Measurements from ENCODE around the gene VAV3. TPM values are rescaled to one million over a fixed set of nuclear protein-coding genes. Genes with fewer than 3 reads are reported as not detected.

VAV3 gene
- total RNA-seq, 1 experiment from 2014 or later = not detected

DNA sequence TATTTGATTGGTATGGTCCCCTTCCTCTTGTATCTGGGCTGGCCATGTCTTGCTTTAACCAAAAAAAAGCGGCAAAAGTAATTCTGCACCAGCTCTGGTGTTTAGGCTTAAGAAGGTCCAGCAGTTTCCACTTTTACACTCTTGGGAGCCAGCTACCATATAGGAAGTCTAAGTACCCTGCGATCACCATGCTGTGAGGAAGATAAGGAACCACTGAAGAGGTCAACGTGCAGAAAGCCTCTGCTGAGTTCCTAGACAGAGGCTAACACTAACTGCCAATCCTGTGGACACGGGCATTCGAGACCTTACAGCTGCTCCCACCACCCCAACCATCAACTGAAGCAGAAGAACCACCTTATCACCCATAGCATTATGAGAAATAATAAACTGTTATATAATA, 331.4 kb downstream of the VAV3 start:
- Histone ChIP-seq H3K9me3 (replicated peaks) (no peaks in the 10 kb centered on the region), H3K4me1 (replicated peaks) (no peaks in the 10 kb centered on the region), H3K27me3 (replicated peaks) (no peaks in the 10 kb centered on the region), H3K4me3 (no peak overlapping the region), H3K36me3 (no peaks in the 10 kb centered on the region), H3K27ac (no peak overlapping the region)
- no peak for DNase-seq (ENCODE audit: low read depth in 1 of 2, low spot score in 2 of 2)

GRCh38 chr1:107626073-107626796, 338.7 kb downstream of the VAV3 start:
- Histone ChIP-seq H3K27me3 (replicated peaks) (no peaks in the 10 kb centered on the region), H3K4me1 (replicated peaks) (no peaks in the 10 kb centered on the region), H3K36me3 (no peaks in the 10 kb centered on the region), H3K9me3 (replicated peaks) (no peaks in the 10 kb centered on the region), H3K27ac (no peak overlapping the region), H3K4me3 (no peak overlapping the region)
- DNase-seq (ENCODE audit: low read depth in 1 of 2, low spot score in 2 of 2) = no peak

DNA sequence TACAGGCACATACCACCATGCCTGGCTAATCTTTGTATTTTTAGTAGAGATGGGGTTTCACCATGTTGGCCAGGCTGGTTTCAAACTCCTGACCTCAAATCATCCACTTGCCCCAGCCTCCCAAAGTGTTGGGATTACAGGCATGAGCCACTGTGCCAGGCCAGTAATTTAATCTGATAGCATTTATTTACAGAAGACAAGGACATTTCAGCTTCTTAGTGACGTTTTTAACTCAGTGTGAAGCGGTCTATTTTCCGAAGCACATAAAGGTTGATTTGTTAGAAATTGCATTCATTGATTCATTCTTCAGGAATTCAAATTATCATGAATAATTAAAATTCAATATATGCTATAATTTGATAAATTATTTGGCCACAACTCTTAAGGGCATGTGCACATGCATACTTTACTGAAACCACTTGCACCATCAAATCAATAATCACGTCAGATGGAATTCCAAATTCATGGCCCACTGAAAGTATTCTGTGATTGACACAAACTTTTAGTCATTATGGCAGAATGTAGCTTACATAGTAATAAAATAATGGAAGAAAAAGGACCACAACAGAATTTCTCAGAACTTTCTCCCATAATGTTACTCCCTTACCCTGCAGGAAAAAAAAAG, 339.5 kb downstream of the VAV3 start:
- H3K27ac ChIP-seq = no peak overlapping the region
- H3K9me3 ChIP-seq (replicated peaks) = no peaks in the 10 kb centered on the region
- no peak overlapping the region for H3K4me3 ChIP-seq
- H3K36me3 ChIP-seq = no peaks in the 10 kb centered on the region
- H3K4me1 ChIP-seq (replicated peaks) = no peaks in the 10 kb centered on the region
- no peak for DNase-seq (ENCODE audit: low read depth in 1 of 2, low spot score in 2 of 2)
- H3K27me3 ChIP-seq (replicated peaks) = no peaks in the 10 kb centered on the region

DNA sequence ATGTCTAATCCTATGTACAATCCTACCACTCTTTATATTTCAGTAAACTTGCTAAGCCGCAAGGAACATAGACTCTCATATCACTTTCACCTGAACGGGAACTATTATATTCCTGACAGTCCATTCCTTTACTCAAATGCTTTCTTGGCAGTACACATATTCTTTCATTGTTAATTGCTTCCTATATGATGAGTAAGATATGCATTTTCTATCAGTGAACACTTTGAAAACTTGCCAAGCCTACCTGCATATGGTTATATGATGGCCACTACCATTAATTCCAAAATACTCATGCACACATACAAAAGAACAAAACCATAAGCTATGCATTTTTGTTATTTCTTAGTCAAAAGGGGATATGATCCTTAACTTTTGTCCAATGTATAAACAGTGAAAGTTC, 341.5 kb downstream of the VAV3 start:
- Histone ChIP-seq H3K9me3 (replicated peaks) (no peaks in the 10 kb centered on the region), H3K4me3 (no peak overlapping the region), H3K27ac (no peak overlapping the region), H3K36me3 (no peaks in the 10 kb centered on the region), H3K27me3 (replicated peaks) (no peaks in the 10 kb centered on the region), H3K4me1 (replicated peaks) (no peaks in the 10 kb centered on the region)
- no peak for DNase-seq (ENCODE audit: low read depth in 1 of 2, low spot score in 2 of 2)

GRCh38 chr1:107622966-107623365, 342.0 kb downstream of the VAV3 start:
- DNase-seq (ENCODE audit: low read depth in 1 of 2, low spot score in 2 of 2) = no peak
- Histone ChIP-seq H3K4me1 (replicated peaks) (no peaks in the 10 kb centered on the region), H3K36me3 (no peaks in the 10 kb centered on the region), H3K27me3 (replicated peaks) (no peaks in the 10 kb centered on the region), H3K4me3 (no peak overlapping the region), H3K9me3 (replicated peaks) (no peaks in the 10 kb centered on the region), H3K27ac (no peak overlapping the region)

- no peaks in the 10 kb centered on the region for H3K4me1 ChIP-seq (replicated peaks)
Observed at GRCh38 chr1:107622535-107622934, 342.4 kb downstream of the VAV3 start.

DNA sequence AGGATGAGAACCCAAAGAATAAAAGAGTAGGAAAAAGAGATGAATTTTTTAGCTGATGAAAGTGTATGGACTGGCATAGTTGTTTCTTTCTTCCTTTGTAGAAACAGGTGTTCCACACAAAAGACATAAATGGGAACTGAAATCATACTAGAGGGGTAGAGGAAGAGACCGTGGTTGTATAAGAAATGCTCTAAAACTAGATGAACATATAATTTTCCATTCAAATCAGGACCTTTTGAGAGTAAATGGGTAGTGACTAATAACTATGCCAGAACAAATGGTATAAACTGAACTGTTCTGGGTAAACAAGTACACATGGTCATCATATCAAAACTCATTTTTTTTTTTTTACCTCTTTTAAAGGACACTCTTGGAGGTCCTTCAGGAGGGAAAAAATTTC, 344.2 kb downstream of the VAV3 start:
- Histone ChIP-seq H3K27ac (no peak overlapping the region), H3K4me1 (replicated peaks) (no peaks in the 10 kb centered on the region), H3K9me3 (replicated peaks) (no peaks in the 10 kb centered on the region), H3K4me3 (no peak overlapping the region), H3K27me3 (replicated peaks) (no peaks in the 10 kb centered on the region; the same call in 1 of the 2 replicates), H3K36me3 (no peaks in the 10 kb centered on the region)
- DNase-seq (ENCODE audit: low read depth in 1 of 2, low spot score in 2 of 2) = no peak

More at GRCh38 chr1:107622535-107622934, 342.4 kb downstream of the VAV3 start:
- DNase-seq (ENCODE audit: low read depth in 1 of 2, low spot score in 2 of 2) = no peak
- Histone ChIP-seq H3K36me3 (no peaks in the 10 kb centered on the region), H3K4me3 (no peak overlapping the region), H3K9me3 (replicated peaks) (no peaks in the 10 kb centered on the region), H3K27ac (no peak overlapping the region), H3K27me3 (replicated peaks) (no peaks in the 10 kb centered on the region)

- no peaks in the 10 kb centered on the region; the same call in 1 of the 2 replicates for H3K27me3 ChIP-seq (replicated peaks)
Observed at GRCh38 chr1:107618539-107618938, 346.4 kb downstream of the VAV3 start.

GRCh38 chr1:107617921-107618320, 347.1 kb downstream of the VAV3 start:
- H3K4me3 ChIP-seq = no peak overlapping the region
- no peaks in the 10 kb centered on the region for H3K4me1 ChIP-seq (replicated peaks)
- H3K9me3 ChIP-seq (replicated peaks) = no peaks in the 10 kb centered on the region
- H3K27me3 ChIP-seq (replicated peaks) = no peaks in the 10 kb centered on the region; the same call in 1 of the 2 replicates
- no peak overlapping the region for H3K27ac ChIP-seq
- no peaks in the 10 kb centered on the region for H3K36me3 ChIP-seq
- DNase-seq (ENCODE audit: low read depth in 1 of 2, low spot score in 2 of 2) = no peak

More at GRCh38 chr1:107618539-107618938, 346.4 kb downstream of the VAV3 start:
- no peak overlapping the region for H3K4me3 ChIP-seq
- H3K27ac ChIP-seq = no peak overlapping the region
- DNase-seq (ENCODE audit: low read depth in 1 of 2, low spot score in 2 of 2) = no peak
- H3K4me1 ChIP-seq (replicated peaks) = no peaks in the 10 kb centered on the region
- H3K9me3 ChIP-seq (replicated peaks) = no peaks in the 10 kb centered on the region
- H3K36me3 ChIP-seq = no peaks in the 10 kb centered on the region

DNA sequence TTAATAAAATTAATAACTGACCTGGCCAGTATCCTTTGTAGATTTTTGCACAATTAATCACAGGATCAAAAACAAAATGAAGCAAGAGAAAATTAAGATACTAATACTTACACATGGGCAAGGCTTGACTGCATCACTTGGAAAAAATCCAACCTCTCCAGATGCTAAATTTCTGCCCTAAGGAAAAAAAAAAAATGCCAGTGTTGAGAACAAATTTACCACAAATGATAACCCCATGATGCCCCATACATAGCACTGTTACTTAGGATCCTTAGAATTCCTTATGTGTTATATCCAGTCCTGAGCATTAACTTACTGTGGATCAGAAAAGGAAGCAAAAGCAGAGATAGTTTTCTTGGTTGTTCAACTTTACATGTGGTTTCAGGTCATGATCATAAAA, 347.5 kb downstream of the VAV3 start:
- Histone ChIP-seq H3K27ac (no peak overlapping the region), H3K9me3 (replicated peaks) (no peaks in the 10 kb centered on the region), H3K27me3 (replicated peaks) (no peaks in the 10 kb centered on the region; the same call in 1 of the 2 replicates), H3K4me1 (replicated peaks) (no peaks in the 10 kb centered on the region), H3K4me3 (no peak overlapping the region), H3K36me3 (no peaks in the 10 kb centered on the region)
- no peak for DNase-seq (ENCODE audit: low read depth in 1 of 2, low spot score in 2 of 2)

GRCh38 chr1:107609808-107610207, 355.2 kb downstream of the VAV3 start:
- no peaks in the 10 kb centered on the region for H3K36me3 ChIP-seq
- no peak overlapping the region for H3K27ac ChIP-seq
- H3K4me1 ChIP-seq (replicated peaks) = no peaks in the 10 kb centered on the region
- no peaks in the 10 kb centered on the region for H3K9me3 ChIP-seq (replicated peaks)
- no peak for DNase-seq (ENCODE audit: low read depth in 1 of 2, low spot score in 2 of 2)
- H3K27me3 ChIP-seq (replicated peaks) = no peaks in the 10 kb centered on the region
- H3K4me3 ChIP-seq = no peak overlapping the region

DNA sequence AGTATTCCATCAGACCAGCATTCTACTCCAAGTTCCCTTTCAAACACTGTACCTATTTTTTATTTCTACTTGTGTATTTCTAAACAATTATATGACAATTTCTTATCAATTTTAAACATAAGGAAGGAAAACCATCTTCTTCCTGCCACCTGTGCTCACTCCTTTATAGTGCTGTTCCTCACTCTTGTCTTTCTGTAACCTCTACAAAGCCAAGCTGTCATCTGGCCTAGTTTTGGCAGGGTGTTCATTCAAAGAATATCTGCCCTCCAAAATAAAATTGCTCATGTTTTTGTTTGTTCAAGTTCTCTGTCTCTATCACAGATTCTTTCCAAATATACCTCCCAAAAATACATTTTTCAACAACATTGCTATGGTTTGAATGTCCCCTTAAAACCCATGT, 360.2 kb downstream of the VAV3 start:
- Histone ChIP-seq H3K27ac (no peak overlapping the region), H3K27me3 (replicated peaks) (no peaks in the 10 kb centered on the region), H3K4me1 (replicated peaks) (no peaks in the 10 kb centered on the region), H3K36me3 (no peaks in the 10 kb centered on the region), H3K9me3 (replicated peaks) (no peaks in the 10 kb centered on the region), H3K4me3 (no peak overlapping the region)
- DNase-seq (ENCODE audit: low read depth in 1 of 2, low spot score in 2 of 2) = no peak

GRCh38 chr1:107600607-107601160, 364.3 kb downstream of the VAV3 start:
- Histone ChIP-seq H3K9me3 (replicated peaks) (no peaks in the 10 kb centered on the region), H3K4me1 (replicated peaks) (no peaks in the 10 kb centered on the region), H3K27me3 (replicated peaks) (no peaks in the 10 kb centered on the region; the same call in 1 of the 2 replicates), H3K27ac (no peak overlapping the region), H3K4me3 (no peak overlapping the region), H3K36me3 (no peaks in the 10 kb centered on the region)
- DNase-seq (ENCODE audit: low read depth in 1 of 2, low spot score in 2 of 2) = no peak

GRCh38 chr1:107599220-107599619, 365.8 kb downstream of the VAV3 start:
- H3K9me3 ChIP-seq (replicated peaks) = no peaks in the 10 kb centered on the region
- no peaks in the 10 kb centered on the region; the same call in 1 of the 2 replicates for H3K27me3 ChIP-seq (replicated peaks)
- no peak for DNase-seq (ENCODE audit: low read depth in 1 of 2, low spot score in 2 of 2)

More at GRCh38 chr1:107599220-107599619, 365.8 kb downstream of the VAV3 start:
- no peaks in the 10 kb centered on the region for H3K4me1 ChIP-seq (replicated peaks)
- no peak overlapping the region for H3K4me3 ChIP-seq
- no peaks in the 10 kb centered on the region for H3K36me3 ChIP-seq
- no peak overlapping the region for H3K27ac ChIP-seq

Measured in SJSA1 (cell line).